ENCODE data around the gene RABAC1. TPM values are rescaled to one million over a fixed set of nuclear protein-coding genes. Genes with fewer than 3 reads are reported as not detected.

Gene RABAC1
- total RNA-seq, 6 donors from 2014 or later: 59.7 to 222 (median 163) TPM

GRCh38 chr19:41957838-41958366 is 1.2 kb downstream of the RABAC1 start:
- 15 to 18% methylated on average over 8 to 10 of the region's 10 CpGs for WGBS, 2 donors

GRCh38 chr19:41957161-41957837 is 1.8 kb downstream of the RABAC1 start:
- TF ChIP-seq POLR2AphosphoS5 (IDR thresholded peaks at IDR 0.05) (no peak), EP300 (IDR thresholded peaks at IDR 0.05) (no peak), POLR2A (IDR thresholded peaks at IDR 0.05) (no peak)
- TF ChIP-seq, protein P1, sequence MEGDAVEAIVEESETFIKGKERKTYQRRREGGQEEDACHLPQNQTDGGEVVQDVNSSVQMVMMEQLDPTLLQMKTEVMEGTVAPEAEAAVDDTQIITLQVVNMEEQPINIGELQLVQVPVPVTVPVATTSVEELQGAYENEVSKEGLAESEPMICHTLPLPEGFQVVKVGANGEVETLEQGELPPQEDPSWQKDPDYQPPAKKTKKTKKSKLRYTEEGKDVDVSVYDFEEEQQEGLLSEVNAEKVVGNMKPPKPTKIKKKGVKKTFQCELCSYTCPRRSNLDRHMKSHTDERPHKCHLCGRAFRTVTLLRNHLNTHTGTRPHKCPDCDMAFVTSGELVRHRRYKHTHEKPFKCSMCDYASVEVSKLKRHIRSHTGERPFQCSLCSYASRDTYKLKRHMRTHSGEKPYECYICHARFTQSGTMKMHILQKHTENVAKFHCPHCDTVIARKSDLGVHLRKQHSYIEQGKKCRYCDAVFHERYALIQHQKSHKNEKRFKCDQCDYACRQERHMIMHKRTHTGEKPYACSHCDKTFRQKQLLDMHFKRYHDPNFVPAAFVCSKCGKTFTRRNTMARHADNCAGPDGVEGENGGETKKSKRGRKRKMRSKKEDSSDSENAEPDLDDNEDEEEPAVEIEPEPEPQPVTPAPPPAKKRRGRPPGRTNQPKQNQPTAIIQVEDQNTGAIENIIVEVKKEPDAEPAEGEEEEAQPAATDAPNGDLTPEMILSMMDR (IDR thresholded peaks at IDR 0.05): no peak
- DNase-seq: no peak
- H3K36me3 ChIP-seq: peaks cover 0 to 24% (median 10%) of the 10 kb centered on the region in 4 donors
- no peaks in the 10 kb centered on the region for H3K9me3 ChIP-seq
- peak overlapping the region; percentile 27 to 94 (median 94) for H3K27ac ChIP-seq
- H3K4me3 ChIP-seq: peak overlapping the region in 1 of 4 donors; percentile 99
- no peaks in the 10 kb centered on the region for H3K27me3 ChIP-seq
- 48 to 79% methylated on average over 6 to 11 of the region's 11 CpGs for WGBS, 2 donors
- no peak for ATAC-seq (ENCODE audit: low FRiP score in 2 of 2)
- peaks cover 12 to 21% (median 20%) of the 10 kb centered on the region in 4 donors for H3K4me1 ChIP-seq

More at GRCh38 chr19:41957838-41958366, 1.2 kb downstream of the RABAC1 start:
- Histone ChIP-seq H3K36me3 (peaks cover 0 to 24% (median 10%) of the 10 kb centered on the region in 4 donors), H3K4me1 (peaks cover 12 to 21% (median 20%) of the 10 kb centered on the region in 4 donors), H3K9me3 (no peaks in the 10 kb centered on the region), H3K27ac (peak overlapping the region; percentile 88 to 94 (median 94)), H3K4me3 (peak overlapping the region in 3 of 4 donors; percentile 82 to 99 (median 89)), H3K27me3 (no peaks in the 10 kb centered on the region)
- ATAC-seq (ENCODE audit: low FRiP score in 2 of 2) (peak; percentile 74 to 93), DNase-seq (peak in 1 of 2 donors; percentile 88)
- TF ChIP-seq POLR2A (IDR thresholded peaks at IDR 0.05): no peak
- TF ChIP-seq, protein P1 (IDR thresholded peaks at IDR 0.05): peak; percentile 84 to 90 (median 86)

DNA sequence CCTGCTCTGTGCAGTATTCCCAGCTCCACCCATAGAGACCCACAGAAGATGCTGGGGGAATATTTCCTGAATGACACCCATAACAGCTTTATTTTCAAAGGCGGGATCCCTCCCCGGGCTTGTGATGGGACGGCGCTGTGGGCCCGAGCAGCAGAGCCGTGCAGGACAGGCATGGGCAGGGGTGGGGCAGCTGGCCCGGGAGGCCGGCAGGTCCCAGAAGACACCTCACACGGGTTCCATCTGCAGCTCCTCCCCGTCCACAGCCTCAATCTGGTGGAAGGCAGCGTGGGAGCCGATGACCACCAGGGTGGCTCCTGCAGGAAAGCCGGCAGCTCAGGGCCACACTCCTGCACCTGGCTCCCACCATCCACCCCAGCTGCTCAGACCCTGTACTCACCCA is 2.5 kb downstream of the RABAC1 start:
- Histone ChIP-seq H3K27me3 (no peaks in the 10 kb centered on the region), H3K9me3 (no peaks in the 10 kb centered on the region), H3K4me1 (peaks cover 12 to 21% (median 20%) of the 10 kb centered on the region in 4 donors), H3K36me3 (peaks cover 0 to 24% (median 10%) of the 10 kb centered on the region in 4 donors), H3K4me3 (no peak overlapping the region), H3K27ac (peak overlapping the region in 1 of 4 donors; percentile 94)
- no peak for TF ChIP-seq EP300 (IDR thresholded peaks at IDR 0.05)
- TF ChIP-seq, protein P1 (IDR thresholded peaks at IDR 0.05): no peak
- no peak for TF ChIP-seq POLR2A (IDR thresholded peaks at IDR 0.05)
- no peak for TF ChIP-seq POLR2AphosphoS5 (IDR thresholded peaks at IDR 0.05)
- DNase-seq (peak in 1 of 2 donors; percentile 65), ATAC-seq (ENCODE audit: low FRiP score in 2 of 2) (no peak)
- WGBS, 2 donors: 92 to 96% methylated on average over 5 to 13 of the region's 13 CpGs

DNA sequence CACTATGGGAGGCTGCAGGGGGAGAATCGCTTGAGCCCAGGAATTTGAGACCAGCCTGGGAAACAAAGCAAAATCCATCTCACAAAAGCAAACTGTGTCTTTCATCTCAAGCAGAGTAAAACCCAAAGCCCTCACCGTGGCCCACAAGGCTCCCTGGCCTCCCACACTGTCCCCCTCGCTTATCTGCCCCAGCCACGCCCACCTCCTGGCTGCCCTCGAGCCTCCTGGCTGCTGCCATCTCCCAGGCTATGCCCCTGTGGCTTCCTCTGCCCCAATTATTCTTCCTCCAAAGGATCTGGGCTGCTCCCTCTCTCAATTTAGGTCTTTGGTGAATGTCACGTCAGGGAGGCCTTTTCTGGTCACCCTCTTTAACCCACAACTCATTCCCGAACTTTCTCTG is 3.6 kb downstream of the RABAC1 start:
- Histone ChIP-seq H3K27me3 (no peaks in the 10 kb centered on the region), H3K36me3 (peaks cover 0 to 24% (median 10%) of the 10 kb centered on the region in 4 donors), H3K4me3 (no peak overlapping the region), H3K27ac (peak overlapping the region in 1 of 4 donors; percentile 42), H3K4me1 (peaks cover 12 to 21% (median 20%) of the 10 kb centered on the region in 4 donors), H3K9me3 (no peaks in the 10 kb centered on the region)
- 75 to 79% methylated on average over 7 of the region's 7 CpGs for WGBS, 2 donors
- DNase-seq: peak in 1 of 2 donors; percentile 32
- no peak for ATAC-seq (ENCODE audit: low FRiP score in 2 of 2)
- TF ChIP-seq POLR2AphosphoS5 (IDR thresholded peaks at IDR 0.05) (no peak), POLR2A (IDR thresholded peaks at IDR 0.05) (no peak), EP300 (IDR thresholded peaks at IDR 0.05) (no peak)
- TF ChIP-seq, protein P1 (IDR thresholded peaks at IDR 0.05): no peak
